ENCODE data around the gene SCN1B. TPM values are rescaled to one million over a fixed set of nuclear protein-coding genes. Genes with fewer than 3 reads are reported as not detected.

The SCN1B gene
- total RNA-seq, 1 experiment from 2014 or later = 8.0 TPM

DNA sequence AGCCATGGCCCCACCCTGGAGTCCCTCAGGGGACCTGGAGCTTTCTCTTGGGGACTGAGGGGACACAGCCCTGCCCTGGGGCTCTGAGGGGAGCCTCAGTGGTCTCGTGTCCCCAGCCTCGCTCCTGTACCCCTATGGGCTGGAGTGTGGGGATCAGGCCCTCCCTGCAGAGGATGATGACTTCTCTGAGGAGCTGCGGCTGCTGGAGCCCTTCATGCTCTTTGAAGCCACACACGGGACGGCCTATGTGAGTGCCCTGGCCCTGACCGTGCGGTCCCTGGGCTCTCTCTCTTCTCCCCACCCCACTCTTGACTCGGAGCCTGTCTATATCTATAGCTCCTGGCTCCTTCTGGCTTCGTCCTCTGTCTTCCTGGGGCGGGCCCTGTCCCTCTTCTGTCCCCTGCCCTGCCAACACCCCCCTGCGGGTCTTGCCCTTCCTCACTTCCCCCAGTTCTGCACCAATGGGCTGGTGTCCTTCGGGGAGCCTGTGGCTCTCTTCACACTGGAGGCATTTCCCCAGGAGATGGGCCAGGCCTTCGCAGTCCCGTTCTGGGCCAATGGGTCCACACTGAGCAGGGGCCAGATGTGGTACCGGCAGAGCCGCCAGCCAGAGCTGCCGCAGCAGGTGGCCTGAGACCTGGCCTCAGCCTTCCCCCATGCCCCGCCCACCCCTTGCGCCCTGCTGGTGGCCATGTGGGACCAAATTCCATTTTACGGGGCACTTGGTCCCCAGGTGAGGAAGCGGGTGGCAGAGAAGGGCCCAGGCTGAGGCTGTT is 44.3 kb downstream of the SCN1B start:
- Mint-ChIP-seq H3K27me3 (ENCODE audit: low read depth) (peaks cover 8% of the 10 kb centered on the region), H3K4me1 (peaks cover 7% of the 10 kb centered on the region), H3K27ac (no peak overlapping the region), H3K4me3 (no peak overlapping the region), H3K36me3 (no peaks in the 10 kb centered on the region; the same call in 1 of the 2 replicates), H3K9me3 (0 out of 2 replicates have a peak, but pooled peaks cover 3% of the 10 kb centered on the region)
- peak; percentile 26; the same call in 1 of the 2 replicates for ATAC-seq
- DNase-seq (ENCODE audit: low spot score) = no peak
- TF ChIP-seq, protein P1, sequence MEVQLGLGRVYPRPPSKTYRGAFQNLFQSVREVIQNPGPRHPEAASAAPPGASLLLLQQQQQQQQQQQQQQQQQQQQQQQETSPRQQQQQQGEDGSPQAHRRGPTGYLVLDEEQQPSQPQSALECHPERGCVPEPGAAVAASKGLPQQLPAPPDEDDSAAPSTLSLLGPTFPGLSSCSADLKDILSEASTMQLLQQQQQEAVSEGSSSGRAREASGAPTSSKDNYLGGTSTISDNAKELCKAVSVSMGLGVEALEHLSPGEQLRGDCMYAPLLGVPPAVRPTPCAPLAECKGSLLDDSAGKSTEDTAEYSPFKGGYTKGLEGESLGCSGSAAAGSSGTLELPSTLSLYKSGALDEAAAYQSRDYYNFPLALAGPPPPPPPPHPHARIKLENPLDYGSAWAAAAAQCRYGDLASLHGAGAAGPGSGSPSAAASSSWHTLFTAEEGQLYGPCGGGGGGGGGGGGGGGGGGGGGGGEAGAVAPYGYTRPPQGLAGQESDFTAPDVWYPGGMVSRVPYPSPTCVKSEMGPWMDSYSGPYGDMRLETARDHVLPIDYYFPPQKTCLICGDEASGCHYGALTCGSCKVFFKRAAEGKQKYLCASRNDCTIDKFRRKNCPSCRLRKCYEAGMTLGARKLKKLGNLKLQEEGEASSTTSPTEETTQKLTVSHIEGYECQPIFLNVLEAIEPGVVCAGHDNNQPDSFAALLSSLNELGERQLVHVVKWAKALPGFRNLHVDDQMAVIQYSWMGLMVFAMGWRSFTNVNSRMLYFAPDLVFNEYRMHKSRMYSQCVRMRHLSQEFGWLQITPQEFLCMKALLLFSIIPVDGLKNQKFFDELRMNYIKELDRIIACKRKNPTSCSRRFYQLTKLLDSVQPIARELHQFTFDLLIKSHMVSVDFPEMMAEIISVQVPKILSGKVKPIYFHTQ (CRISPR knock-in tag; IDR thresholded peaks at IDR 0.05) = no peak
- TF ChIP-seq SMAD4 (CRISPR knock-in tag; IDR thresholded peaks at IDR 0.05) = no peak
- no peak for TF ChIP-seq ZNF317 (CRISPR knock-in tag; IDR thresholded peaks at IDR 0.05; ENCODE audit: borderline replicate concordance, low read depth)
- TF ChIP-seq, protein P2, sequence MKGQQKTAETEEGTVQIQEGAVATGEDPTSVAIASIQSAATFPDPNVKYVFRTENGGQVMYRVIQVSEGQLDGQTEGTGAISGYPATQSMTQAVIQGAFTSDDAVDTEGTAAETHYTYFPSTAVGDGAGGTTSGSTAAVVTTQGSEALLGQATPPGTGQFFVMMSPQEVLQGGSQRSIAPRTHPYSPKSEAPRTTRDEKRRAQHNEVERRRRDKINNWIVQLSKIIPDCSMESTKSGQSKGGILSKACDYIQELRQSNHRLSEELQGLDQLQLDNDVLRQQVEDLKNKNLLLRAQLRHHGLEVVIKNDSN (CRISPR knock-in tag; IDR thresholded peaks at IDR 0.05) = no peak
- TF ChIP-seq, protein P3, sequence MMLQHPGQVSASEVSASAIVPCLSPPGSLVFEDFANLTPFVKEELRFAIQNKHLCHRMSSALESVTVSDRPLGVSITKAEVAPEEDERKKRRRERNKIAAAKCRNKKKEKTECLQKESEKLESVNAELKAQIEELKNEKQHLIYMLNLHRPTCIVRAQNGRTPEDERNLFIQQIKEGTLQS (CRISPR knock-in tag; conservative IDR thresholded peaks at IDR 0.05) = no peak
- no peak for TF ChIP-seq IRF2 (CRISPR knock-in tag; IDR thresholded peaks at IDR 0.05; ENCODE audit: borderline replicate concordance, low read depth)
- no peak for TF ChIP-seq PRRX2 (CRISPR knock-in tag; IDR thresholded peaks at IDR 0.05)
- TF ChIP-seq ZNF671 (CRISPR knock-in tag; IDR thresholded peaks at IDR 0.05) = no peak
- no peak for TF ChIP-seq NR3C1 (CRISPR knock-in tag; conservative IDR thresholded peaks at IDR 0.05; ENCODE audit: low read depth)
- no peak for TF ChIP-seq ZNF219 (CRISPR knock-in tag; IDR thresholded peaks at IDR 0.05; ENCODE audit: borderline replicate concordance)
- TF ChIP-seq, protein P4, sequence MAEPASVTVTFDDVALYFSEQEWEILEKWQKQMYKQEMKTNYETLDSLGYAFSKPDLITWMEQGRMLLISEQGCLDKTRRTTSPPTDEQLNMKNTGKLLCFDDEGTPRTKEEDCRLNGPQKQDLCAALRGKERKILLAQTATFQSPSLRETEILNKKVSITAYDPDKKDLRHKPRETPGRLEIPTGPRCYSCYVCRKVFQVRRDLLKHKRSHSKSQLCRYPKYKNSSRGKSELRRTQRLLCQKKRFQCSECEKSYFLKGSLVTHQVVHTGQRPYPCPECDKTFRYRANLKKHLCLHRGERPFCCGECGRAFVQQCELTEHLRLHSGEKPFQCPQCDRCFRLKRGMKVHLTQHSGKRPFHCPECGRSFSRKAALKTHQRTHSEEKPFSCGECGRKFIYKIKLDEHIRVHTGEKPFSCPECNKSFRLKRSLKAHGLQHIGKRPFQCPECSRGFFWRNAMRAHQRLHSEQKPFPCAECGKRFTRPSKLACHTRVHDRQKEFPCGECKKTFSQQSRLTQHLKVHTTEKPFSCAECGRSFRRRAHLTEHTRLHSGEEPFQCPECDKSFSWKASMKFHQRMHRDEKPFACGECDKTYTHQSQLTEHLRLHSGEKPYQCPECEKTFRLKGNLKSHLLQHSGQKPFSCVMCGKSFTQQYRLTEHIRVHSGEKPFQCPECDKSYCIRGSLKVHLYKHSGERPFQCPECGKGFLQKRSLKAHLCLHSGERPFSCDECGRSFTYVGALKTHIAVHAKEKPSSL (CRISPR knock-in tag; conservative IDR thresholded peaks at IDR 0.05) = no peak
- no peak for TF ChIP-seq NFYB (CRISPR knock-in tag; conservative IDR thresholded peaks at IDR 0.05; ENCODE audit: low read depth)
- TF ChIP-seq, protein P5, sequence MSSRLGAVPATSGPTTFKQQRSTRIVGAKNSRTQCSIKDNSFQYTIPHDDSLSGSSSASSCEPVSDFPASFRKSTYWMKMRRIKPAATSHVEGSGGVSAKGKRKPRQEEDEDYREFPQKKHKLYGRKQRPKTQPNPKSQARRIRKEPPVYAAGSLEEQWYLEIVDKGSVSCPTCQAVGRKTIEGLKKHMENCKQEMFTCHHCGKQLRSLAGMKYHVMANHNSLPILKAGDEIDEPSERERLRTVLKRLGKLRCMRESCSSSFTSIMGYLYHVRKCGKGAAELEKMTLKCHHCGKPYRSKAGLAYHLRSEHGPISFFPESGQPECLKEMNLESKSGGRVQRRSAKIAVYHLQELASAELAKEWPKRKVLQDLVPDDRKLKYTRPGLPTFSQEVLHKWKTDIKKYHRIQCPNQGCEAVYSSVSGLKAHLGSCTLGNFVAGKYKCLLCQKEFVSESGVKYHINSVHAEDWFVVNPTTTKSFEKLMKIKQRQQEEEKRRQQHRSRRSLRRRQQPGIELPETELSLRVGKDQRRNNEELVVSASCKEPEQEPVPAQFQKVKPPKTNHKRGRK (CRISPR knock-in tag; IDR thresholded peaks at IDR 0.05; ENCODE audit: borderline replicate concordance) = no peak
- no peak for TF ChIP-seq CREM (CRISPR knock-in tag; IDR thresholded peaks at IDR 0.05)
- TF ChIP-seq, protein P6, sequence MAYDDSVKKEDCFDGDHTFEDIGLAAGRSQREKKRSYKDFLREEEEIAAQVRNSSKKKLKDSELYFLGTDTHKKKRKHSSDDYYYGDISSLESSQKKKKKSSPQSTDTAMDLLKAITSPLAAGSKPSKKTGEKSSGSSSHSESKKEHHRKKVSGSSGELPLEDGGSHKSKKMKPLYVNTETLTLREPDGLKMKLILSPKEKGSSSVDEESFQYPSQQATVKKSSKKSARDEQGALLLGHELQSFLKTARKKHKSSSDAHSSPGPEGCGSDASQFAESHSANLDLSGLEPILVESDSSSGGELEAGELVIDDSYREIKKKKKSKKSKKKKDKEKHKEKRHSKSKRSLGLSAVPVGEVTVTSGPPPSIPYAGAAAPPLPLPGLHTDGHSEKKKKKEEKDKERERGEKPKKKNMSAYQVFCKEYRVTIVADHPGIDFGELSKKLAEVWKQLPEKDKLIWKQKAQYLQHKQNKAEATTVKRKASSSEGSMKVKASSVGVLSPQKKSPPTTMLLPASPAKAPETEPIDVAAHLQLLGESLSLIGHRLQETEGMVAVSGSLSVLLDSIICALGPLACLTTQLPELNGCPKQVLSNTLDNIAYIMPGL (CRISPR knock-in tag; IDR thresholded peaks at IDR 0.05) = no peak
- TF ChIP-seq TP53 (CRISPR knock-in tag; IDR thresholded peaks at IDR 0.05) = no peak
- ChIA-PET POLR2A (no interaction called here), CTCF (interaction anchor here (1.3 kb wide), 1 partner anchor 19 kb away, joined by 6 read pairs; no protein-coding TSS in a partner anchor)
